ENCODE data around the gene CCL24. TPM values are rescaled to one million over a fixed set of nuclear protein-coding genes. Genes with fewer than 3 reads are reported as not detected.
"Not testable (repeated sequence)": the region's sequence is repeated elsewhere in the genome, so short reads cannot be mapped to it uniquely, and the experiment has no call there.

CCL24 gene, protein sequence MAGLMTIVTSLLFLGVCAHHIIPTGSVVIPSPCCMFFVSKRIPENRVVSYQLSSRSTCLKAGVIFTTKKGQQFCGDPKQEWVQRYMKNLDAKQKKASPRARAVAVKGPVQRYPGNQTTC
- not detected for total RNA-seq

- POLR2A ChIA-PET = no interaction called here
- CTCF ChIA-PET = interaction anchor here (1.4 kb wide), 1 partner anchor 11 kb away, joined by 4 read pairs; no protein-coding TSS in a partner anchor
Measured at GRCh38 chr7:75813781-75814236, at the start of gene CCL24. Gene CCL24 (minus strand): TSS chr7:75813806. CDS start chr7:75813715, 91 bp downstream.

- ChIA-PET CTCF (no interaction called here), POLR2A (no interaction called here)
Measured at GRCh38 chr7:75861636-75862035, 48.0 kb upstream of the CCL24 start.

DNA sequence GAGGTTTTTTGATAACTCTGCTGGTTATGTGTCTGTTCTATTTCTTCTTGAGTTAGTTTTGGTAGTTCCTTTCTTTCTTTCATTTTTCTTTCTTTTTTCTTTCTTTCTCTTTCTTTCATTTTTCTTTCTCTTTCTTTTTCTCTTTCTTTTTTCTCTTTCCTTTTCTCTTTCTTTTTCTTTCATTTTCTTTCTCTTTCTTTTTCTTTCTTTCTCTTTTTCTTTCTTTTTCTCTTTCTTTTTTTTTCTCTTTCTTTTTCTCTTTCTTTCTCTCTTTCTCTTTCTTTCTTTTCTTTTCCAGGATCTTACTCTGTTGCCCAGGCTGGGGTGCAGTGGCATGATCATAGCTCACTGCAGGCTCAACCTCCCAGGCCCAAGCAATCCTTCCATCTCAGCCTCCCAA lies 44.8 kb upstream of the CCL24 start:
- ChIA-PET POLR2A (no interaction called here), CTCF (no interaction called here)

GRCh38 chr7:75856536-75856935 lies 42.9 kb upstream of the CCL24 start:
- ChIA-PET CTCF (no interaction called here), POLR2A (no interaction called here)

- CTCF ChIA-PET = interaction anchor here (0.7 kb wide), 1 partner anchor 12 kb away, joined by 3 read pairs; no protein-coding TSS in a partner anchor
- POLR2A ChIA-PET = not testable (repeated sequence)
Measured at GRCh38 chr7:75854813-75855345, 41.3 kb upstream of the CCL24 start.

DNA sequence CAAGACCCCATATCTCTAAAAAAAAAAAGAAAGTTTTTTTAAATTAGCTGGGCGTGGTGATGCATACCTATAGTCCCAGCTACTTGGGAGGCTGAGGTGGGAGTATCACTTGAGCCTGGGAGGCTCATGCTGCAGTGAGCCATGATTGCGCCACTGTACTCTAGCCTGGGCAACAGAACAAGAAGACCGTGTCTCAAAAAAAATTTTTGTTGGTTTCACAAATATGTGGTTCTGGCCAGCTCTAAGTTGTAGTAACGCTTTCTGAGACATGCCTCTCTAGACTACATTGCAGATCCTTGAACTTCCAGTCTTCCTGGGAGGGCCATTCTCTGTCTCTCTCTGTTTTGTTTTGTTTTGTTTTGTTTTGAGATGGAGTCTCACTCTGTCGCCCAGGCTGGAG lies 40.6 kb upstream of the CCL24 start:
- POLR2A ChIA-PET = no interaction called here
- CTCF ChIA-PET = interaction anchor here (0.7 kb wide), 1 partner anchor 11 kb away, joined by 3 read pairs; no protein-coding TSS in a partner anchor

GRCh38 chr7:75850235-75850634 lies 36.6 kb upstream of the CCL24 start:
- ChIA-PET POLR2A (no interaction called here), CTCF (no interaction called here)

GRCh38 chr7:75849573-75849972 lies 36.0 kb upstream of the CCL24 start:
- CTCF ChIA-PET = no interaction called here
- POLR2A ChIA-PET = no interaction called here

DNA sequence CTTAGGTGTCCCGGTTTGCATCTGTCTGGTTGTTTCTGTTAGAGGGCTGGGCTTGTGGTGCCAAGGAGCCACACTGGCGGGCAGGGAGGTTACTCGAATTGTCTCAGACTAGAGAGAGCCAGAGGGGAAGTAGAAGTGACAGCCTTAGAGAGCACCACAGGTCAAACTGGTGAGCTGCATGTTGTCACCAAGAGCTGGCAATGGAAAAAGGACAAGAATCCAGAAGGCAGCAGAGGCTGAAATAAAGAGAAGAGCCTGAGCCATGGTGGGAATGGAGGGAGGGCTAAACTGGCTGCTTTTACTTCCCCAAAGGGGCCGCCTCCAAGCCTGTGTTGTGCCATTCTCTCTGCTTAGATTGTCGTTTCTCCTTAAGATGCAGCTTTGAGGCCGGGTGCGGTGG lies 34.1 kb upstream of the CCL24 start:
- POLR2A ChIA-PET = no interaction called here

DNA sequence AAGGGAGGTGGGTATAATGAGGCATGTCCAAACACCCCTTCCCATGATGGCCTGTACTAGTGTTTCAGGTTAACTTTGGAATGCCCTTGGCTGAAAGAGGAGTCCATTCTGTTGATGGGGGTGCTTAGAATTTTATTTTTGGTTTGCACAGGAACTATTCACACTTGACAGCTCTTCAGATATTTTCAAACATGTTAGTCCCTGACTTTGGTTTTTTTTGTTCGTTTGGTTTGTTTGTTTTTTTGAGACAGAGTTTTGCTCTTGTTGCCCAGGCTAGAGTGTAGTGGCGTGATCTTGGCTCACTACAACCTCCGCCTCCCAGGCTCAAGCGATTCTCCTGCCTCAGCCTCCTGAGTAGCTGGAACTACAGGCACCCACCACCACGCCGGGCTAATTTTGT lies 31.5 kb upstream of the CCL24 start:
- CTCF ChIA-PET = not testable (repeated sequence)

More for the DNA sequence above, 34.1 kb upstream of the CCL24 start:
- CTCF ChIA-PET = interaction anchor here (1.1 kb wide), 1 partner anchor 19 kb away, joined by 3 read pairs; no protein-coding TSS in a partner anchor

GRCh38 chr7:75844158-75844557 lies 30.6 kb upstream of the CCL24 start:
- ChIA-PET CTCF (no interaction called here), POLR2A (no interaction called here)

More for the DNA sequence above, 31.5 kb upstream of the CCL24 start:
- POLR2A ChIA-PET = not testable (repeated sequence)

GRCh38 chr7:75843613-75844116 lies 30.1 kb upstream of the CCL24 start:
- POLR2A ChIA-PET = no interaction called here

GRCh38 chr7:75842836-75843446 lies 29.3 kb upstream of the CCL24 start:
- ChIA-PET CTCF (interaction anchor here (0.7 to 1.6 kb wide), 2 partner anchors 11 to 177 kb away, joined by 3 to 4 read pairs; no protein-coding TSS in a partner anchor), POLR2A (no interaction called here)

More at GRCh38 chr7:75843613-75844116, 30.1 kb upstream of the CCL24 start:
- CTCF ChIA-PET = no interaction called here

GRCh38 chr7:75840029-75840428 lies 26.4 kb upstream of the CCL24 start:
- CTCF ChIA-PET = no interaction called here
- POLR2A ChIA-PET = no interaction called here

DNA sequence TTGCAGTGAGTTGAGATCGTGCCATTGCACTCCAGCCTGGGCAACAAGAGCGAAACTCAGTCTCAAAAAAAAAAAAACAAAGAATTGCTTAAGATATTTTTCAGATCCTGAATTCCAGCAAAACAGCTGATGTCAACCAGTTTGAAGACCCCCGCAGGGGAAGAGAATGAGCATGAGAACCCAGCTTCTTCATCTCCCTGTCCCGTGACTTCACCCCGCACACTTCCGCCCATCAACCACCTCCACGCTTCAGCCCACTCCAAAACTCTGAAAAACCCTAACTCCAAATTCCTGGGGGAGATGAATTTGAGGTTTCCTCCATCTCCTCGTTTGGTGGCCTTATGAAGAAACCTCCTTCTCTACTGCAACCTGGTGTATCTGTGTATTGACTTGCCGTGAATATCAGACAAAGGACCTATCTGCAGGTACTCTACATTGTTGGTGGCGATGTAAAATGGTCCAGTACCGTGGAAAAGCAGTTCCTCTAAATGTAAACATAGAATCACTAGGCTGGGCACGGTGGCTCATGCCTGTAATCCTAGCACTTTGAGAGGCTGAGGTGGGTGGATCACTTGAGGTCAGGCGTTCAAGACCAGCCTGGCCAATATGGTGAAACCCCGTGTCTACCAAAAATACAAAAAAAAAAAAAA lies 24.8 kb upstream of the CCL24 start:
- ChIA-PET POLR2A (interaction anchor here (0.7 kb wide), 1 partner anchor 210 kb away, joined by 3 read pairs; the partner anchor contains the start of gene MDH2), CTCF (interaction anchor here (0.6 kb wide), 1 partner anchor 99 kb away, joined by 3 read pairs; no protein-coding TSS in a partner anchor)

DNA sequence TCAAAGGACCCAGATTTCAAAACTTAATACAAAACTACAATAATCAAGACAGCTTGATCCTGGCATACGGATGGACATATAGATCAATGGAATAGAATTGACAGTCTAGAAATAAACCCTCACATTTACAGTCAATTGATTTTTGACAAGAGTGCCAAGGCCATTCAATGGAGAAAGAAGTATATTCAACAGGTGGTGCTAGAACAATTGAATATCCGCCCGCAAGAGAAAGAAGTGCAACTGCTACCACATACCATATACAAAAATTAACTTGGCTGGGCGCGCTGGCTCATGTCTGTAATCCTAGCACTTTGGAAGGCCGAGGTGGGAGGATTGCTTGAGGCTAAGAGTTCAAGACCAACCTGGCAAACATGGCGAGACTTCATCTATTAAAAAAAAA lies 23.2 kb upstream of the CCL24 start:
- POLR2A ChIA-PET = no interaction called here
- CTCF ChIA-PET = no interaction called here

DNA sequence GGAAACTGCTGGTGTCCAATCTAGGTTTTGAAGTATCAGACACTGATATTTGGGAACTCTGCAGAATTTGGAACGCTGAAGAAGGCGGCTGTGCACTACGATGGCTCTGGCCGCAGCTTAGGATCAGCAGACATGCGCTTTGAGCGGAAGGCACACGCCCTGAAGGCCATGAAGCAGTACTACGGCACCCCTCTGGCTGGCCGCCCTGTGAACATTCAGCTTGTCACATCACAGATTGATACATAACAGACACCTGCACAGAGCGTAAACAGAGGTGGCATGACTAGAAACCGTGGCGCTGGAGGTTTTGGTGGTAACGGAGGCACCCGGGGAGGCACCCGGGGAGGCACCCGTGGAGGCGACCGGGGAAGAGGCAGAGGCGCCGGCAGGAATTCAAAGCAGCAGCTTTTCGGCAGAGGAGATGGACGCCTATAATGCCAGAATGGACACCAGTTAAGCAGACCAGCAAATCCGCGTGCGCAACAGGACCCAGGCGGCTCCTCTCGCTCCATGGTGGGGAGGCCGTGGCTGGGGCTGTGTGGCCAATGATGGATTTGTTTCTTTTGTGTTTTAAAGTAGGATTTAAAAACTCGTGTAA lies 22.2 kb upstream of the CCL24 start:
- ChIA-PET POLR2A (no interaction called here), CTCF (no interaction called here)

GRCh38 chr7:75833662-75834061 lies 20.1 kb upstream of the CCL24 start:
- POLR2A ChIA-PET, CTCF ChIA-PET: not testable (repeated sequence)

DNA sequence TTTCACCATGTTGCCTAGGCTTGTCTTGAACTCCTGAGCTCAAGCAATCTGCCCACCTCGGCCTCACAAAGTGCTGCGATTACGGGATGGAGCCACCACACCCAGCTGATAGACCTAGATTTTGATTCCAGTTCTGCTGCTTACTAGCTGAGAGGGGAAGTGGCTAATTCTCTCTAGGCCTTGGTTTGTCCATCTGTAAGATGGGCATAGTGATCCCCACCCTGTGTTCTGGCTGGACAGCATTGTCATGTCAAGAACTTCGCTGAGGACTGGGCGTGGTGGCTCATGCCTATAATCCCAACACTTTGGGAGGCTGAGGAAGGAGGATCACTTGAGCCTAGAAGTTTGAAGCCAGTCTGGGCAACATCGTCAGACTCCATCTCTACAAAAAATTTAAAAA lies 17.4 kb upstream of the CCL24 start:
- ChIA-PET POLR2A (no interaction called here), CTCF (no interaction called here)

DNA sequence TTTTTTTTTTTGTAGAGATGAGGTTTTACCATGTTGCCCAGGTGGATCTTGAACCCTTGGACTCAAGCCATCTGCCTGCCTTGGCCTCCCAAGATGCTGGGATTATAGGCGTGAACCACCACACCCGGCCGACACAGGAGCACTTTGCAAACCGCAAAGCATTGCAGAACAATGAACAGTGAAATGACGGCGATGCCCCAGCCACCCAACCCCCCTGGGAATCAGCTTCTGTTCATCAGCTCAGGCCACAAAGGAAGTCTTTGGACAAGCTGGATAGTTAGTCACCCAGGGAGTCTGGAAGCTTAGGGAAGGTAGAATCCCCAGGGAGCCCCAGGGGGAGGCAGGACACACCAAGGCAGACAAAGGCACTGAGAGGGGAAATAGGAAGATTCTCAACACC lies 16.1 kb upstream of the CCL24 start:
- CTCF ChIA-PET, POLR2A ChIA-PET: not testable (repeated sequence)
